Measurements from ENCODE around the gene LBHD2.

LBHD2 gene

DNA sequence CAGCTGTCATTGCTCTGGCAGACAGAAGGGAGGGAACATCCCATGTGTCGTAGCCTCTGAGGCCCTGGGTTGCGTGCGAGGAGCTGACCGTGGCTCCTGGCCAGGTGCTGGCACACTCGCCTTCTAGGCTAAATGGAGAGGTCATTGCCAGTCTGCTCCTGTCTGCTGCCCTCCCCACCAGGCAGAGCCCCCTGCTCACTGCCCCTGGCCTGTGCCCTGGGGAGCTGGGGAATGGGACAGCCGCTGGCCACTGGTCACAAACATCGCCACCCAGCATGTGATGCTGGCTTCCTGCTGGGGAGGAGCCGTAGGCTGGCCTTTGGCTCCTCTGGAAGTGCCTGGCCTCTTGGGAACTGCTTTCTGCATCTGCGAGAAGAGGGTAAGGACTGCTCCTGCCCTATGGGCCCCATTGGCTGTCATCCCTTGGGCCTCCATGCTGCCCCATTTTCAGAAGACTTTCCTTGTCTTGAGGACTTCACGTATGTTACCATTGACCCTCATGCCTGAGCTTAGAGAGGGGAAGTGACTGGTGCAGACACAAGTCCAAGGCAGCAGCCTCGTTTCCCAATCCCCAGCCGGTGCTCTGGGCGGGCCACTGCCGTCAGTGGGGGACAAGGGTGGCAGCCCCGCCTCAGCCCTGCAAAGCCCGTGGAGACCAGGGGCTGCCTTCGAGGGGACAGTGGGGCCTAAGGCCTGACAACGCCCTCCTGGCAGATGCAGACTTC lies 37.3 kb downstream of the LBHD2 start:
- Histone ChIP-seq H3K9me3 (ENCODE audit: insufficient read depth, low read length) (no peaks in the 10 kb centered on the region), H3K9me2 (replicated peaks; ENCODE audit: insufficient read depth, low read length) (no peaks in the 10 kb centered on the region), H2AFZ (ENCODE audit: low read depth, low read length, severe bottlenecking) (no peak overlapping the region), H3F3A (ENCODE audit: insufficient read depth) (no peaks in the 10 kb centered on the region), H3K36me3 (ENCODE audit: low read length) (no peaks in the 10 kb centered on the region), H3K27me3 (ENCODE audit: low read length) (no peaks in the 10 kb centered on the region), H3K79me2 (ENCODE audit: insufficient read depth, low read length) (no peaks in the 10 kb centered on the region), H3K27ac (ENCODE audit: low read depth, low read length) (no peak overlapping the region), H4K20me1 (ENCODE audit: low read depth, low read length) (no peaks in the 10 kb centered on the region), H3K4me2 (ENCODE audit: low read depth, low read length, poor library complexity, severe bottlenecking) (no peak overlapping the region), H3K4me3 (ENCODE audit: insufficient read depth, low read length, poor library complexity, severe bottlenecking) (no peak overlapping the region), H3K9ac (ENCODE audit: low read length) (no peak overlapping the region)
- no peak for TF ChIP-seq EZH2phosphoT487 (conservative IDR thresholded peaks at IDR 0.05; ENCODE audit: low read length)
- no peak for TF ChIP-seq CTCF (IDR thresholded peaks at IDR 0.05; ENCODE audit: insufficient read depth, low read length, poor library complexity, severe bottlenecking)

GRCh38 chr14:103121846-103122584 lies 38.0 kb downstream of the LBHD2 start:
- Histone ChIP-seq H4K20me1 (ENCODE audit: low read depth, low read length) (no peaks in the 10 kb centered on the region), H3K27me3 (ENCODE audit: low read length) (no peaks in the 10 kb centered on the region), H3K4me3 (ENCODE audit: insufficient read depth, low read length, poor library complexity, severe bottlenecking) (no peak overlapping the region), H3K4me2 (ENCODE audit: low read depth, low read length, poor library complexity, severe bottlenecking) (no peak overlapping the region), H3K9ac (ENCODE audit: low read length) (no peak overlapping the region), H3K79me2 (ENCODE audit: insufficient read depth, low read length) (no peaks in the 10 kb centered on the region), H3K9me2 (replicated peaks; ENCODE audit: insufficient read depth, low read length) (no peaks in the 10 kb centered on the region), H3K27ac (ENCODE audit: low read depth, low read length) (no peak overlapping the region), H3K36me3 (ENCODE audit: low read length) (no peaks in the 10 kb centered on the region), H3K9me3 (ENCODE audit: insufficient read depth, low read length) (no peaks in the 10 kb centered on the region), H2AFZ (ENCODE audit: low read depth, low read length, severe bottlenecking) (no peak overlapping the region), H3F3A (ENCODE audit: insufficient read depth) (no peaks in the 10 kb centered on the region)
- TF ChIP-seq EZH2phosphoT487 (conservative IDR thresholded peaks at IDR 0.05; ENCODE audit: low read length), result no peak

DNA sequence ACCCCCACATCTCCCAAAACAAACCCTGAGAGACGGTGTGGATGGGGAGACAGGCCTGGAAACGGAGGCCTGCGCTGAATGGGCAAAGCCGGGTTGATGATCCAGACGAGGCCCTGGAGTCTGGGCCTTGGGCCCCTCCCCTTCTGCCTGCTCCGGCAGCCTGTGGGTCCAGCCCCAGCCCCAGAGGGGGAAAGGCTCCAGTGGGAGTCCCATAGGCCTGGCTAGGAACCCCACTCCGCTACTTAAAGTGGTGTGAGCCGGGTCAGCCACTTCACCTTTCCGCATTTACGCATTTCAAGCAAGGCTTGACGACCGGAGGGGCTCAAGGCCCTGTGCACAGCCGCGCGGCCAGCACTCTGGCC lies 38.6 kb downstream of the LBHD2 start:
- Histone ChIP-seq H3K4me3 (ENCODE audit: insufficient read depth, low read length, poor library complexity, severe bottlenecking) (no peak overlapping the region), H3K79me2 (ENCODE audit: insufficient read depth, low read length) (no peaks in the 10 kb centered on the region), H3K9me2 (replicated peaks; ENCODE audit: insufficient read depth, low read length) (no peaks in the 10 kb centered on the region), H3K4me2 (ENCODE audit: low read depth, low read length, poor library complexity, severe bottlenecking) (no peak overlapping the region), H2AFZ (ENCODE audit: low read depth, low read length, severe bottlenecking) (no peak overlapping the region), H3K27ac (ENCODE audit: low read depth, low read length) (no peak overlapping the region), H3F3A (ENCODE audit: insufficient read depth) (no peaks in the 10 kb centered on the region), H3K9me3 (ENCODE audit: insufficient read depth, low read length) (no peaks in the 10 kb centered on the region), H4K20me1 (ENCODE audit: low read depth, low read length) (no peaks in the 10 kb centered on the region), H3K36me3 (ENCODE audit: low read length) (no peaks in the 10 kb centered on the region), H3K9ac (ENCODE audit: low read length) (no peak overlapping the region), H3K27me3 (ENCODE audit: low read length) (no peaks in the 10 kb centered on the region)
- TF ChIP-seq CTCF (IDR thresholded peaks at IDR 0.05; ENCODE audit: insufficient read depth, low read length, poor library complexity, severe bottlenecking), result no peak
- TF ChIP-seq EZH2phosphoT487 (conservative IDR thresholded peaks at IDR 0.05; ENCODE audit: low read length), result no peak
